ENCODE results near the gene CPLX3. TPM values are rescaled to one million over a fixed set of nuclear protein-coding genes. Genes with fewer than 3 reads are reported as not detected.

CPLX3 gene
- polyA plus RNA-seq, 1 donor from 2014 or later = 0.27 TPM

DNA sequence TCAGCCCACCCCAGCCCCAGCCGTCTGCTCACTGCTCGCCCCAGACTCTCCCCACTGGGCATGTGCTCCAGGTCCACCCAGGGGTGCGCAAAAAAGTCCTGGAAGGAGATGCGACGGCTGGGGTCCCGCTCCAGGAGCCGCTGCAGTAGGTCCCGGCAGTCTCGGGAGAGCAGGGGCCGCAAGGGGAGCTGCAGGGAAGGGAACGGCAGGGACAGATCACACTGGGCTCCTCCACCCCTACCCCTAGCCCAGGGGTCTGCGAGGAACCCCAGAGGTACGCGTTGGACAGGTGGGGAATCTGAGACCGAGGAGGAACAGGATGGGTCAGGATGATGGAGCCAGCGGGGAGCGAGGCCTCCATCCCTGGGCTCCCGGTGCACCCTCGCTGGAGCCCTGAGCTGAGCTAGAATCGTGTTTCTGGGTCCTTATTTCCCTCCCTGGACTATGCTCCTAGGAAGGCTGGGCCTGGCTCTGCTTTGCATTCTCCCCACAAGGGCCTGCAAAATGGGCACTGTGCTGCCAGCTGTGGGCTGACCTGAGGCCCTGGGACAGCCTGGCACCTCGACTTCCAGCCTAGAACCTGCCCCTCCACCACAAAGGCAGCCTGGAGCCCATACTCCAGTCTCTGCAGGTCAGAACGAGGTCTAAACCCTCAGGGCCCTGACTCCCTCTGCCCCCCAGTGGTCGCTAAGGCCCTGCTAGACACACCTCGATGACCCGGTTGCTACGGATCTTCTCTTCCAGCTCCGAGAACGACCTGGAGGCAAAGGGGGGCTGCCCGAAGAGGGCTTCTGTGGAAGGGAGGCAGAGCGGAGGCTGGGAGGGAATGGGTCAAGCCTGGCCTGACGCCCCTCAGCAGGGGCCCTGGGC, 13.3 kb downstream of the CPLX3 start:
- Histone ChIP-seq H3K9ac (ENCODE audit: low read length) (no peak overlapping the region), H3K9me2 (ENCODE audit: insufficient read depth, low read length) (no peaks in the 10 kb centered on the region), H3K79me2 (replicated peaks; ENCODE audit: insufficient read depth, low read length) (no peaks in the 10 kb centered on the region), H3K4me3 (ENCODE audit: low read length) (no peak overlapping the region), H2AFZ (ENCODE audit: low read depth, low read length) (no peak overlapping the region), H3K9me3 (ENCODE audit: low read length) (no peaks in the 10 kb centered on the region), H3K4me2 (ENCODE audit: low read length) (no peak overlapping the region), H3K27ac (ENCODE audit: low read length) (no peak overlapping the region), H3K36me3 (ENCODE audit: insufficient read depth, low read length) (no peaks in the 10 kb centered on the region), H3F3A (ENCODE audit: insufficient read depth, low read length, poor library complexity, severe bottlenecking) (no peaks in the 10 kb centered on the region), H4K20me1 (ENCODE audit: insufficient read depth) (no peaks in the 10 kb centered on the region), H3K27me3 (ENCODE audit: insufficient read depth, low read depth, low read length) (no peaks in the 10 kb centered on the region)
- TF ChIP-seq EP300 (conservative IDR thresholded peaks at IDR 0.05; ENCODE audit: poor library complexity, severe bottlenecking) (no peak), REST (IDR thresholded peaks at IDR 0.05; ENCODE audit: borderline replicate concordance) (no peak), CTCF (IDR thresholded peaks at IDR 0.05; ENCODE audit: poor library complexity, severe bottlenecking) (no peak), TAF1 (IDR thresholded peaks at IDR 0.05; ENCODE audit: low read depth) (no peak), POLR2AphosphoS5 (IDR thresholded peaks at IDR 0.05) (no peak)

GRCh38 chr15:74840851-74841775, 14.7 kb downstream of the CPLX3 start:
- Histone ChIP-seq H3K4me2 (ENCODE audit: low read length) (peak overlapping the region; percentile 25), H3K27ac (ENCODE audit: low read length) (no peak overlapping the region), H3K27me3 (ENCODE audit: insufficient read depth, low read depth, low read length) (no peaks in the 10 kb centered on the region), H3K9ac (ENCODE audit: low read length) (no peak overlapping the region), H4K20me1 (ENCODE audit: insufficient read depth) (no peaks in the 10 kb centered on the region), H3F3A (ENCODE audit: insufficient read depth, low read length, poor library complexity, severe bottlenecking) (no peaks in the 10 kb centered on the region), H3K36me3 (ENCODE audit: insufficient read depth, low read length) (no peaks in the 10 kb centered on the region), H3K9me2 (ENCODE audit: insufficient read depth, low read length) (no peaks in the 10 kb centered on the region), H3K9me3 (ENCODE audit: low read length) (no peaks in the 10 kb centered on the region), H2AFZ (ENCODE audit: low read depth, low read length) (no peak overlapping the region), H3K79me2 (replicated peaks; ENCODE audit: insufficient read depth, low read length) (no peaks in the 10 kb centered on the region), H3K4me3 (ENCODE audit: low read length) (peak overlapping the region; percentile 99)
- no peak for TF ChIP-seq TAF1 (IDR thresholded peaks at IDR 0.05; ENCODE audit: low read depth)
- no peak for TF ChIP-seq EP300 (conservative IDR thresholded peaks at IDR 0.05; ENCODE audit: poor library complexity, severe bottlenecking)
- no peak for TF ChIP-seq POLR2AphosphoS5 (IDR thresholded peaks at IDR 0.05)
- no peak for TF ChIP-seq SMC3 (conservative IDR thresholded peaks at IDR 0.05; ENCODE audit: poor library complexity)
- no peak for TF ChIP-seq REST (IDR thresholded peaks at IDR 0.05; ENCODE audit: borderline replicate concordance)
- TF ChIP-seq RAD21 (conservative IDR thresholded peaks at IDR 0.05) = no peak
- TF ChIP-seq MXI1 (conservative IDR thresholded peaks at IDR 0.05; ENCODE audit: poor library complexity, severe bottlenecking) = no peak
- no peak for TF ChIP-seq EZH2 (IDR thresholded peaks at IDR 0.05; ENCODE audit: borderline replicate concordance, insufficient read depth, low read length, poor library complexity, severe bottlenecking)
- TF ChIP-seq CTCF (IDR thresholded peaks at IDR 0.05; ENCODE audit: poor library complexity, severe bottlenecking) = no peak
